Measurements from ENCODE around the gene THSD8.

GRCh38 chr19:12843999-12844732 is 42.3 kb downstream of the THSD8 start:
- no peak for TF ChIP-seq CTCF (IDR thresholded peaks at IDR 0.05; ENCODE audit: poor library complexity, severe bottlenecking)
- no peak for TF ChIP-seq TAF1 (IDR thresholded peaks at IDR 0.05; ENCODE audit: low read depth)
- TF ChIP-seq EZH2 (IDR thresholded peaks at IDR 0.05; ENCODE audit: borderline replicate concordance, insufficient read depth, low read length, poor library complexity, severe bottlenecking): no peak
- no peak for TF ChIP-seq POLR2AphosphoS5 (IDR thresholded peaks at IDR 0.05)
- no peak for TF ChIP-seq REST (IDR thresholded peaks at IDR 0.05; ENCODE audit: borderline replicate concordance)
- TF ChIP-seq SMC3 (conservative IDR thresholded peaks at IDR 0.05; ENCODE audit: poor library complexity): no peak
